ENCODE measurements around the gene SASH1. TPM values are rescaled to one million over a fixed set of nuclear protein-coding genes. Genes with fewer than 3 reads are reported as not detected.
A peak's percentile ranks its signal among the peaks of the same experiment; 100 is the strongest.

Gene SASH1
- total RNA-seq, 1 donor from 2014 or later, result 15.5 TPM

DNA sequence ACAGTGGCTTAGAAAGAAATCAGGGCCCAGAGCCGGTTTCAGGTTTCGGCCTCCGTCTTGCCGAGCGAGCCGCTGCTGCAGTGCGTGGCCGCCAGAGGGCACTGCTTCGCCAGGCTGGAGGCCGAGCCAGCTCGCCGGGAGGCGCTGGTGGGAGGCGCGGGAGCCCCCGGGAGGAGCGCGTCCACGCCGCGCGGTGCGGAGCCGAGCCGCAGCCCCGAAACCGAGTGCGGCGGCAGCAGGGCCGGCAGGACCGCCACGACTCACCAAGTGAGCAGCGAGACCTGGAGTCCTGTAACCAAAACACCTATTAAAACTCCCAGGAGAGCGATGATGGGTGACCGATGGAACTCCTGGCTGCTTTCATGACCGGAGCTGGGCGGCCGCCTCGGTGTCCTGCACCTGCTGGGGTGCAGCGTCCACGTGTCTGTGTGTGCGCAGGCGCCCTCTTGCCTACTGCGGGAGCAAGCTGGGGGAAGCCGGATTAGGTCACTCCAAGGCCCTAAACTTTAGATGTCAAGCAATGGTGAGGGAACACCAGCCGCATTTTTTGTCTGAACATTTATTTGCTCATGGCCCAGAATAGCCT lies 217.3 kb downstream of the SASH1 start:
- Histone ChIP-seq H3K36me3 (ENCODE audit: insufficient read depth, low read length) (no peaks in the 10 kb centered on the region), H3K27me3 (ENCODE audit: insufficient read depth, low read length) (no peaks in the 10 kb centered on the region), H3K4me3 (ENCODE audit: insufficient read depth, low read depth, low read length) (peak overlapping the region; percentile 60), H2AFZ (ENCODE audit: low read depth, low read length) (peak overlapping the region; percentile 74), H3K9me3 (ENCODE audit: insufficient read depth, low read depth, low read length) (no peaks in the 10 kb centered on the region), H3K79me2 (ENCODE audit: insufficient read depth, low read length) (no peaks in the 10 kb centered on the region), H4K20me1 (ENCODE audit: insufficient read depth, low read length) (no peaks in the 10 kb centered on the region), H3K4me1 (ENCODE audit: insufficient read depth, low read length) (peaks cover 3% of the 10 kb centered on the region), H3K4me2 (ENCODE audit: low read length) (peak overlapping the region; percentile 90), H3K9ac (ENCODE audit: low read length) (peak overlapping the region; percentile 66), H3K27ac (ENCODE audit: low read depth, low read length) (no peak overlapping the region)
- no peak overlapping the region for H3K4me3 Mint-ChIP-seq (ENCODE audit: unreplicated experiment)
- no peaks in the 10 kb centered on the region for H3K36me3 Mint-ChIP-seq (ENCODE audit: low read depth, unreplicated experiment)
- DNase-seq (ENCODE audit: low read depth) (peak; percentile 20), FAIRE-seq (no peak)
- no peak overlapping the region for H3K27ac Mint-ChIP-seq (ENCODE audit: unreplicated experiment)
- no peak for TF ChIP-seq EZH2 (IDR thresholded peaks at IDR 0.05; ENCODE audit: insufficient read depth, low read length)
- TF ChIP-seq, protein P1, sequence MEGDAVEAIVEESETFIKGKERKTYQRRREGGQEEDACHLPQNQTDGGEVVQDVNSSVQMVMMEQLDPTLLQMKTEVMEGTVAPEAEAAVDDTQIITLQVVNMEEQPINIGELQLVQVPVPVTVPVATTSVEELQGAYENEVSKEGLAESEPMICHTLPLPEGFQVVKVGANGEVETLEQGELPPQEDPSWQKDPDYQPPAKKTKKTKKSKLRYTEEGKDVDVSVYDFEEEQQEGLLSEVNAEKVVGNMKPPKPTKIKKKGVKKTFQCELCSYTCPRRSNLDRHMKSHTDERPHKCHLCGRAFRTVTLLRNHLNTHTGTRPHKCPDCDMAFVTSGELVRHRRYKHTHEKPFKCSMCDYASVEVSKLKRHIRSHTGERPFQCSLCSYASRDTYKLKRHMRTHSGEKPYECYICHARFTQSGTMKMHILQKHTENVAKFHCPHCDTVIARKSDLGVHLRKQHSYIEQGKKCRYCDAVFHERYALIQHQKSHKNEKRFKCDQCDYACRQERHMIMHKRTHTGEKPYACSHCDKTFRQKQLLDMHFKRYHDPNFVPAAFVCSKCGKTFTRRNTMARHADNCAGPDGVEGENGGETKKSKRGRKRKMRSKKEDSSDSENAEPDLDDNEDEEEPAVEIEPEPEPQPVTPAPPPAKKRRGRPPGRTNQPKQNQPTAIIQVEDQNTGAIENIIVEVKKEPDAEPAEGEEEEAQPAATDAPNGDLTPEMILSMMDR (IDR thresholded peaks at IDR 0.05; ENCODE audit: insufficient read depth, low read depth, low read length), result peak; percentile 77
- peaks cover 9% of the 10 kb centered on the region for H3K4me1 Mint-ChIP-seq (ENCODE audit: low read depth, unreplicated experiment)
- H3K9me3 Mint-ChIP-seq (ENCODE audit: unreplicated experiment), result peaks cover 10% of the 10 kb centered on the region
- peaks cover 14% of the 10 kb centered on the region for H3K27me3 Mint-ChIP-seq (ENCODE audit: low read depth, unreplicated experiment)

DNA sequence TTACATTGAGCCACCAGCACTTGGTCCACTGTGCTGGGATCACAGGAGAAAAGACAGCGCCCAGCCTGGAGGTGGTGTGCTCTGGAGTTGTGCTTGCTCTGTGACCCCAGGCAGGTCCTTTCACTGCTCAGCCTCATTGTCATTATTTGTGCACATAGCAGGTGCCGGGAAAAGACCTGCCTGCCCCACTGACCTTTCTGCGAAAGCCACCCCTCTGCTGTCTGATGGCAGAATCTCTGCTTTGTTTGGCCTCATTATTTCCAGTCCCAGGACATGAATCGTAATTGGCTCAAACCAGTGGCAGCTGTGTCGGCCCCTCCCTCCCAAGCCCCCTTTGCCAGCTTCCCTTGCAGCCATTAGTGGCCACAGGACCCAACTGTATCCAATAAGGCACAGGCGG lies 219.0 kb downstream of the SASH1 start:
- H3K4me2 ChIP-seq (ENCODE audit: low read length), result no peak overlapping the region
- peaks cover 14% of the 10 kb centered on the region for H3K27me3 Mint-ChIP-seq (ENCODE audit: low read depth, unreplicated experiment)
- no peak for DNase-seq (ENCODE audit: low read depth)
- no peak overlapping the region for H3K27ac ChIP-seq (ENCODE audit: low read depth, low read length)
- no peaks in the 10 kb centered on the region for H3K36me3 ChIP-seq (ENCODE audit: insufficient read depth, low read length)
- H3K4me1 Mint-ChIP-seq (ENCODE audit: low read depth, unreplicated experiment), result peaks cover 20% of the 10 kb centered on the region
- peaks cover 6% of the 10 kb centered on the region for H3K9me3 Mint-ChIP-seq (ENCODE audit: unreplicated experiment)
- no peaks in the 10 kb centered on the region for H3K9me3 ChIP-seq (ENCODE audit: insufficient read depth, low read depth, low read length)
- no peaks in the 10 kb centered on the region for H3K79me2 ChIP-seq (ENCODE audit: insufficient read depth, low read length)
- H3K27me3 ChIP-seq (ENCODE audit: insufficient read depth, low read length), result no peaks in the 10 kb centered on the region
- no peaks in the 10 kb centered on the region for H4K20me1 ChIP-seq (ENCODE audit: insufficient read depth, low read length)
- H3K4me1 ChIP-seq (ENCODE audit: insufficient read depth, low read length), result peaks cover 17% of the 10 kb centered on the region
- H3K4me3 ChIP-seq (ENCODE audit: insufficient read depth, low read depth, low read length), result no peak overlapping the region
- H3K4me3 Mint-ChIP-seq (ENCODE audit: unreplicated experiment), result no peak overlapping the region
- H3K36me3 Mint-ChIP-seq (ENCODE audit: low read depth, unreplicated experiment), result no peaks in the 10 kb centered on the region
- no peak overlapping the region for H3K9ac ChIP-seq (ENCODE audit: low read length)
- no peak overlapping the region for H3K27ac Mint-ChIP-seq (ENCODE audit: unreplicated experiment)
- TF ChIP-seq, protein P1 (IDR thresholded peaks at IDR 0.05; ENCODE audit: insufficient read depth, low read depth, low read length), result no peak
- no peak for TF ChIP-seq EZH2 (IDR thresholded peaks at IDR 0.05; ENCODE audit: insufficient read depth, low read length)
- H2AFZ ChIP-seq (ENCODE audit: low read depth, low read length), result no peak overlapping the region
- FAIRE-seq, result no peak

DNA sequence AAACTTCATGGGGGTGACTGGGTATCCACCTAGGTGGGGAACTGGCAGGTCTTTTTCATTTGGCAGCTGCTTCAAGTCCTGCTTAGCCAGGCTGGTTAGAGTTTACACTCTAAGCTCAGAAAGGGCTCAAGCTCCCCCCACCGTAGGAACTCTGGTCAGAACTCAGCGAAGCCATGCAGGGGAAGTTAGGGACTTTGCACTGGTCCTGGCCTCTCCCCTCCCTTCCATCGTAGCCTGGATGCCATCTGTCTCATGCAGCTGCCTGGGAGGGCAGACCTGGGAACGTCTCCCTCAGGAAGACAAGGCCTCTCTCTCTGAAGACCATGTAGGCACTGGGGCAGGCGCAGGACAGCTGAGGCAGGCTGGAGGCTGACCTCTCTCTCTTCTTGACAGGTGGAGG lies 220.4 kb downstream of the SASH1 start:
- Histone ChIP-seq H3K27ac (ENCODE audit: low read depth, low read length) (no peak overlapping the region), H3K4me3 (ENCODE audit: insufficient read depth, low read depth, low read length) (no peak overlapping the region), H3K36me3 (ENCODE audit: insufficient read depth, low read length) (no peaks in the 10 kb centered on the region), H3K79me2 (ENCODE audit: insufficient read depth, low read length) (no peaks in the 10 kb centered on the region), H3K9me3 (ENCODE audit: insufficient read depth, low read depth, low read length) (no peaks in the 10 kb centered on the region), H3K27me3 (ENCODE audit: insufficient read depth, low read length) (no peaks in the 10 kb centered on the region), H3K4me2 (ENCODE audit: low read length) (no peak overlapping the region), H3K9ac (ENCODE audit: low read length) (no peak overlapping the region), H3K4me1 (ENCODE audit: insufficient read depth, low read length) (peaks cover 17% of the 10 kb centered on the region), H4K20me1 (ENCODE audit: insufficient read depth, low read length) (no peaks in the 10 kb centered on the region), H2AFZ (ENCODE audit: low read depth, low read length) (no peak overlapping the region)
- Mint-ChIP-seq H3K4me3 (ENCODE audit: unreplicated experiment) (no peak overlapping the region), H3K4me1 (ENCODE audit: low read depth, unreplicated experiment) (peaks cover 19% of the 10 kb centered on the region), H3K27me3 (ENCODE audit: low read depth, unreplicated experiment) (peaks cover 13% of the 10 kb centered on the region), H3K36me3 (ENCODE audit: low read depth, unreplicated experiment) (no peaks in the 10 kb centered on the region), H3K9me3 (ENCODE audit: unreplicated experiment) (peaks cover 6% of the 10 kb centered on the region), H3K27ac (ENCODE audit: unreplicated experiment) (no peak overlapping the region)
- TF ChIP-seq, protein P1 (IDR thresholded peaks at IDR 0.05; ENCODE audit: insufficient read depth, low read depth, low read length), result no peak
- no peak for TF ChIP-seq EZH2 (IDR thresholded peaks at IDR 0.05; ENCODE audit: insufficient read depth, low read length)
- FAIRE-seq (no peak), DNase-seq (ENCODE audit: low read depth) (no peak)

Data from astrocyte (in vitro differentiated cells and primary cell).